Jurkat, Clone E6-1 (cell line): ENCODE data around the gene PTPN4.

Experiments used
- DNase-seq: peaks from one replicate; pipeline ENCODE4 v3.0.0-alpha.2; 2011; ENCODE audit warnings: low read depth, low spot score
- H3K4me3 ChIP-seq: 2 replicates; pipeline ENCODE4 v1.5.1; 2011; ENCODE audit warnings: mild to moderate bottlenecking, low read length, control low read depth, moderate library complexity

The PTPN4 gene

DNA sequence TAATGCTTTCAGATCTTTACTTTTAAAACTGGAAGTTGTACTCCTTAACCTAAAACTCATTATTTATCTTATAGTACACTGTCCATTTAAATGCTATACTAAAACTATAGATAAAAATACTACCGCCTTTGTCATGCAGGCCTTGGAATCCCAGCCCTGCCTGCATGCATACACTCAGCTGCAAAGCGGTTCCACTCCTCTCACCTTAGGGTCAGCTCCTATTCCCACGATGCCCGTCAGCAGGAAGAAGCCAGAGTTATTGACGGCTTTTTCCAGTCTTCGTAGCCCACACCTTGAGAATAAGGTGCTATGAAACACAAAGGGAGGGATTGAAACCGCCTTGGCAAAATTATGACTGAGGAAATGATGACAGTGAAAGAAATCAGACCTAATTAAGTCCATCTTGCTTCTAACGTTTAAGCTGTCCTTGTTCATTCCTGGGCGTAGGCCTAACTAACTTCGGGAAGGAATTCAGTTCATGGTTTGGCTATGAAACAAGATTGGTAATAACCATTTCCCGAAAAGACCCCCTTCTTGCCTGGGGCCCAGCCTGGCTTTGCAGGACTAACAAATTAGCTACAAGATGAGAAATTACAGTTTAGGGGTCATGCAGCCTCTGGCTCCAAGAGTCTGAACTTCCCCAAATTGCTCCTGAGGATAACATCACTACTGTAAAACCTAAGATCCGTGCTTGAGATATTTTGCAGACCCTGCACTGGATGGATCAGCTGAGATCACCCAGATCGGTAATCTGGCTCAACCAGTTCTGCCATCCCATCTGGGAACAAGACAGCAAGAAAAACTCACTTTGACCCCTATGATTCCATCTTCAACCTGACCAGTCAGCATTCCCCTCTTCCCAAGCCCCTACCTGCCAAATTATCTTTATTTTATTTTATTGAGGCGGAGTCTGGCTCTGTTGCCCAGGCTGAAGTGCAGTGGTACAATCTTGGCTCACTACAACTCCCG, 270.2 kb downstream of the PTPN4 start:
- DNase-seq, result no peak
- no peak overlapping the region for H3K4me3 ChIP-seq

GRCh38 chr2:120032297-120032696, 272.6 kb downstream of the PTPN4 start:
- no peak for DNase-seq
- no peak overlapping the region for H3K4me3 ChIP-seq
